Uterine smooth muscle cell (primary cell): ENCODE data around the gene HTR5A. TPM values are rescaled to one million over a fixed set of nuclear protein-coding genes. Genes with fewer than 3 reads are reported as not detected.

Experiments used
- total RNA-seq: library from RNA; depleted of rRNA; stranded (reverse); fragments of >200 nt; gene quantifications from 2 replicates; pipeline ENCODE4 v1.2.3, GENCODE V29; 2014

Gene HTR5A
- total RNA-seq, result under 0.01 TPM in 1 of 2 replicates, not detected in the other

DNA sequence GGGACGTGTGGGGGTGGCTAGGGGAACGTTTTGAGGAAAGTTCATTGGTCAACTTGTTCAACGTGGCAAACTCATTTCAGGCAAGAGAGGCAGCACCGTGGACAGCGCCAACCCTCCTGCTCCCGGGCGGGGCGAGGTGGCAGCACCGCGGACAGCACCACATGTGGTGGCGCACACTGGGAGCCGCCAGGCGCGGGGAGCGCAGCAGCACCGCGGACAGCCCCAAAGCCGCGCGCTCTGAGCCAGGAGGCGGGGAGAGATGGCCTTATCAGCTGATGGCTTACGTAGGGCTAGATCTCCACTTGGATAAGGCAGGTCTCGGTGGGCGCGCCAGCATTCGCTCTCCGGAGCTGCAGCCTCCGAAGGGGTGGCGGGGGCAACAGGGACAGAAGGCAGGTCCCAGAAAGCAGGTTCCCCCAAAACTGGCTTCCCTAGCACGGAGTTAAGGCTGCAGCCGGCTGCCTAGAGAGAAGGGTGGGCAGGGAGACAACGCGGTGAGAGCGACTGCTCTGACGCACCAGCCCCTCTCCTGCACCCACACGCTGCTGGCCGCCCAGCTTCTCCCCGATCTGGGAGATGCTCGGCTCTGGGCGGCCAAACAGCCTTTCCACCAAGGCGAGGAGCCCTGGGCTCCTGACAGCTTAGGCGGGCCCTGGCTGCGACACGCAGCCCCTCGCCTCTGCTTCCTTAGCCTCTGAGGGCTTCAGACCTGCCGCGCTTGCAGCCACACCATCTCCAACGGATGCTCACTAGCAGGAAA lies at the start of gene HTR5A:
Gene HTR5A (plus strand): TSS at position 333 of the 760 bp plus-strand sequence. CDS start 576 bp downstream, outside the sequence.

Other genes with a start within 250 kb of the HTR5A start
- gene PAXIP1, start 67.2 kb upstream of the HTR5A start, total RNA-seq, result 7.6 and 9.6 TPM in 2 replicates
- gene INSIG1, start 227.6 kb downstream of the HTR5A start, total RNA-seq, result 518 and 611 TPM in 2 replicates